ENCODE results near the gene RBMS3.

Gene RBMS3

GRCh38 chr3:29922992-29923746 is 642.3 kb downstream of the RBMS3 start:
- DNase-seq = no peak

GRCh38 chr3:29924783-29925561 is 644.1 kb downstream of the RBMS3 start:
- DNase-seq = no peak

- DNase-seq = no peak
Measured at GRCh38 chr3:29926378-29926777, 645.5 kb downstream of the RBMS3 start.

GRCh38 chr3:29932696-29933325 is 651.9 kb downstream of the RBMS3 start:
- DNase-seq = no peak

GRCh38 chr3:29933802-29934490 is 653.1 kb downstream of the RBMS3 start:
- DNase-seq = no peak

- DNase-seq = no peak
Measured at GRCh38 chr3:29934751-29935150, 653.9 kb downstream of the RBMS3 start.

GRCh38 chr3:29936054-29936453 is 655.2 kb downstream of the RBMS3 start:
- DNase-seq = no peak

- DNase-seq = no peak
Measured at GRCh38 chr3:29936766-29937165, 655.9 kb downstream of the RBMS3 start.

GRCh38 chr3:29937185-29937584 is 656.3 kb downstream of the RBMS3 start:
- no peak for DNase-seq

- DNase-seq = no peak
Measured at GRCh38 chr3:29940759-29941323, 660.0 kb downstream of the RBMS3 start.

GRCh38 chr3:29942297-29942696 is 661.4 kb downstream of the RBMS3 start:
- no peak for DNase-seq

- no peak for DNase-seq
Measured at GRCh38 chr3:29949131-29949530, 668.3 kb downstream of the RBMS3 start.

- no peak for DNase-seq
Measured at GRCh38 chr3:29949940-29950616, 669.2 kb downstream of the RBMS3 start.

- DNase-seq = no peak
Measured at GRCh38 chr3:29952431-29952830, 671.6 kb downstream of the RBMS3 start.

- DNase-seq = no peak
Measured at GRCh38 chr3:29955413-29955812, 674.5 kb downstream of the RBMS3 start.

- DNase-seq = no peak
Measured at GRCh38 chr3:29958816-29959215, 677.9 kb downstream of the RBMS3 start.

- DNase-seq = no peak
Measured at GRCh38 chr3:29971895-29972294, 691.0 kb downstream of the RBMS3 start.

- no peak for DNase-seq
Measured at GRCh38 chr3:29972320-29972993, 691.6 kb downstream of the RBMS3 start.

GRCh38 chr3:29973763-29974162 is 692.9 kb downstream of the RBMS3 start:
- DNase-seq = no peak

GRCh38 chr3:29976871-29977270 is 696.0 kb downstream of the RBMS3 start:
- no peak for DNase-seq

- DNase-seq = no peak
Measured at GRCh38 chr3:29977360-29977759, 696.5 kb downstream of the RBMS3 start.

GRCh38 chr3:29978036-29978435 is 697.2 kb downstream of the RBMS3 start:
- no peak for DNase-seq
